ENCODE data around the gene TBCK.

- TF ChIP-seq CREB1 (IDR thresholded peaks at IDR 0.05) (peak; percentile 95), CTCF (IDR thresholded peaks at IDR 0.05; ENCODE audit: control extremely low read depth in 1 of 3, insufficient read depth in 1 of 3, low read depth in 1 of 3, low read length in 3 of 3) (no peak)
These were observed at the start of gene TBCK, which contains the start of gene AIMP1 for GRCh38 chr4:106315968-106316772.
